Measurements from ENCODE around the gene MGAT3.

Gene MGAT3

GRCh38 chr22:39502109-39502788 lies 45.4 kb downstream of the MGAT3 start, which contains the start of gene MIEF1:
TSS of gene MIEF1 (plus strand) at chr22:39502290. CDS start at chr22:39511295, 9,005 bp downstream.
- ChIA-PET POLR2A (interaction anchor here (0.5 to 5.8 kb wide), 21 partner anchors 8 to 542 kb away, joined by 3 to 117 read pairs (median 5); partner anchors contain the start of genes ATF4 and RPL3), CTCF (interaction anchor here (1.0 to 4.4 kb wide), 5 partner anchors 8 to 27 kb away, joined by 3 to 31 read pairs (median 10); partner anchors contain the start of gene ATF4)
- Histone ChIP-seq H3K9me3 (ENCODE audit: control insufficient read depth, insufficient read depth, low read depth, low read length) (no peaks in the 10 kb centered on the region), H3K27ac (ENCODE audit: extremely low read depth, low read depth, low read length) (peak within 1 kb of the TSS; percentile 78), H3K36me3 (ENCODE audit: control insufficient read depth in 2 of 2, insufficient read depth in 1 of 2, low read length in 2 of 2) (peaks cover 30 to 39% of the 10 kb centered on the region in 2 experiments), H3K4me1 (ENCODE audit: control insufficient read depth, insufficient read depth, low read length) (peaks cover 12% of the 10 kb centered on the region), H3K4me3 (ENCODE audit: low read depth, low read length) (peak within 1 kb of the TSS; percentile 92)
- TF ChIP-seq ZBTB11 (tag by site-specific recombination; conservative IDR thresholded peaks at IDR 0.05; ENCODE audit: low read depth) (peak; percentile 96), HOXC10 (CRISPR knock-in tag; IDR thresholded peaks at IDR 0.05) (0 out of 2 replicates have a peak, but pooled peaks have one; percentile 62), ZNF274 (IDR thresholded peaks at IDR 0.05; ENCODE audit: low read length) (no peak), ZNF274 (tag by site-specific recombination; IDR thresholded peaks at IDR 0.05; ENCODE audit: borderline replicate concordance) (no peak), ZBTB10 (tag by site-specific recombination; IDR thresholded peaks at IDR 0.05) (no peak; the same call in 1 of the 2 replicates), ZNF768 (tag by site-specific recombination; IDR thresholded peaks at IDR 0.05) (no peak), PRDM2 (tag by site-specific recombination; IDR thresholded peaks at IDR 0.05; ENCODE audit: borderline replicate concordance) (0 out of 2 replicates have a peak, but pooled peaks have one; percentile 25), ZNF585B (tag by site-specific recombination; IDR thresholded peaks at IDR 0.05) (no peak), KLF9 (tag by site-specific recombination; IDR thresholded peaks at IDR 0.05; ENCODE audit: low read depth) (peak; percentile 95), ZNF544 (tag by site-specific recombination; IDR thresholded peaks at IDR 0.05) (no peak), KLF16 (tag by site-specific recombination; IDR thresholded peaks at IDR 0.05) (peak; percentile 81), BCL6B (tag by site-specific recombination; IDR thresholded peaks at IDR 0.05) (no peak), ZBTB8A (tag by site-specific recombination; IDR thresholded peaks at IDR 0.05) (peak; percentile 54; the same call in 1 of the 2 replicates), ZNF132 (tag by site-specific recombination; IDR thresholded peaks at IDR 0.05; ENCODE audit: borderline replicate concordance) (no peak), HOXA7 (CRISPR knock-in tag; IDR thresholded peaks at IDR 0.05; ENCODE audit: borderline replicate concordance) (no peak), PBX3 (CRISPR knock-in tag; IDR thresholded peaks at IDR 0.05) (0 out of 2 replicates have a peak, but pooled peaks have one; percentile 17), GLIS2 (tag by site-specific recombination; IDR thresholded peaks at IDR 0.05) (peak; percentile 74), ZNF629 (tag by site-specific recombination; IDR thresholded peaks at IDR 0.05) (peak; percentile 80), ZNF658 (tag by site-specific recombination; IDR thresholded peaks at IDR 0.05) (no peak), ZNF248 (tag by site-specific recombination; IDR thresholded peaks at IDR 0.05) (no peak), ZEB2 (tag by site-specific recombination; IDR thresholded peaks at IDR 0.05) (peak; percentile 43; the same call in 1 of the 2 replicates)
